DLD1 (cell line): Measurements from ENCODE around the gene JPT2.

Experiments
- in situ Hi-C: cut with HindIII; loops from 2 replicates; pipeline ENCODE4 v1.10.0; 2017; ENCODE audit warnings: low sequenced_read_pairs

Gene JPT2

DNA sequence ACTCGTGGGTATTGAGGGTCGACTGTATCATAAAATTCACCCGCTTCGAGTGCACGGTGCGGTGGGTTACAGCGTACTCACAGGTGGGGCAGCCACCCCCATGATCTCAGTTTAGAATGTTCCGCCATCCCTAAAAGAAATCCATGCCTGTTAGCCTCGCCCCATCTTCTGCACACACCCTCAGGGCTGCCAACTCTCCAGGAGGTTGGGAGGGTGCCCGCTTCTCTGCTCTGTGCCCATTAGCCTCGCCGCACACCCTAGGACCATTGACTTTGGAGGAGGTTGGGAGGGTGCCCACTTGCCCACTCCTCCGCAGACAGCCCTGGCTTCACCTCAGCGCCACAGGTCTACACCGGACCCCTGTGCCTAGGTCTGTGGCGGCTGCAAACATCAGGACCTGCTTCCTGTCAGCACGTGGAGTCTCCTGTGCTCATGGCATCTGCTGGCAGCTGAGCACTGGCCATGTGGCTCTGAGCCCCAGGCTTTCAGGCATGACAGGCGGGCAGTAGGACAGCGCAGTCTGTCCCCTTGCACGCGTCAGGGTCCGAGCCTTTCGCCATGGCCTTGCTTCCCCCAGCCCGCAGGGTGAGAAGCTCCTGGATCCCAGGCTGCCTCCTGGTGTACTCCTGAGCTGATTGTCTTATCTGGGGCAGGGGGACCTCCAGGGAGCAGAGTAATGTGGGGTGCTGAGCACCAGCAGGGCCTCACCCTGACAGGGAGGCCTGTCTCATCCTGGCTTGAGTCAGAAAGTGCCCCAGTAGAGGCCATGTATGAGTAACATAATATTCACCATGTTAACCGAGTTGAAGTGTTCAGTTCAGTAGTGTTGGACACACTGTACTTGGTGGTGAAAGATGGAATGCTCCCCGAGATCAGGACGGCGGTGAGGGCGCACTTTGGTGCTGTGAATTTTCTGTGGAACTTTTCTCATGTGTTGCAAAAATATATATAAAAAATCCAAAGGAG is 71.4 kb downstream of the JPT2 start:
- in situ Hi-C loops = no loop called here
